Astrocyte (in vitro differentiated cells and primary cell): ENCODE data around the gene UBL4B.

Experiments
- CTCF ChIP-seq: IDR thresholded peaks from 2 replicates; pipeline ENCODE4 v1.5.1; 2011; ENCODE audit warnings: low read depth, mild to moderate bottlenecking, inconsistent platforms, low read length, moderate library complexity; ENCODE audit not compliant: insufficient read depth
- EZH2 ChIP-seq: IDR thresholded peaks from 2 replicates; pipeline ENCODE4 v1.6.1; 2012; ENCODE audit warnings: mild to moderate bottlenecking, low read length, inconsistent platforms; ENCODE audit not compliant: insufficient read depth

GRCh38 chr1:110062612-110063011 lies 49.6 kb upstream of the UBL4B start:
- TF ChIP-seq CTCF: no peak
- TF ChIP-seq EZH2: no peak
